Measurements from ENCODE around the gene DLGAP4. TPM values are rescaled to one million over a fixed set of nuclear protein-coding genes. Genes with fewer than 3 reads are reported as not detected.
A peak's percentile ranks its signal among the peaks of the same experiment; 100 is the strongest.

Gene DLGAP4
- total and polyA plus RNA-seq, 9 of the 15 experiments (the other 6 are each of a cell fraction or from before 2014, with no cell fraction given), result 0.31 to 34.1 (median 4.5) TPM

DNA sequence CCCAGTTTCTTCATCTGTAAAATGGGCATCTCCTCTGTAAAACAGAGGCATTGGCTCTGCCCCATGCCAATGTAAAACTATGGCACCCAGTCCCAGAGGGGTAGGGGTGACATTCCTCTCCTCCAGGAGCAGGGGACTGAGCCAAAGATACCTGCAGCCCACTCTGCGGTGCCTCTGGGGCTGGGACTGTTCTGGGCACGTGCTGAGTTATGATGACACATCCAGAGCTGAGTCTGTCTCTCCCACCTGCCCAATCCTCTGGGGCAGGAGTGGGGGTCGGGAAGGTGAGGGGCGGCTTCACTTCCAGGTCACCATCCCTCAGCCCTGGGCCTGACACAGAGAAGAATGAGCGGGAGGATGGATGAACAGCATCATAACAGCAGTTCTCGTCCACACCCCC, 40.0 kb upstream of the DLGAP4 start:
- Histone ChIP-seq H3K27ac (ENCODE audit: extremely low read depth, low read depth, low read length) (no peak overlapping the region), H3K27me3 (ENCODE audit: control insufficient read depth in 2 of 2, insufficient read depth in 2 of 2, low read length in 2 of 2) (peaks cover 41 to 75% of the 10 kb centered on the region in 2 experiments; a peak in 4 of 5 replicates), H3K9ac (ENCODE audit: insufficient read depth in 1 of 2, low read depth in 2 of 2, low read length in 2 of 2) (no peak overlapping the region), H3K4me3 (no peak overlapping the region), H3K4me2 (ENCODE audit: insufficient read depth, low read length) (no peak overlapping the region), H4K20me1 (replicated peaks; ENCODE audit: control insufficient read depth, insufficient read depth, low read length) (peaks cover 19% of the 10 kb centered on the region; the same call in 1 of the 2 replicates), H3K4me1 (replicated peaks in 1 of 2; ENCODE audit: control insufficient read depth in 2 of 2, insufficient read depth in 2 of 2, low read length in 2 of 2) (peaks cover 0 to 7% of the 10 kb centered on the region in 2 experiments; a peak in 2 of 5 replicates), H3K36me3 (ENCODE audit: control insufficient read depth, insufficient read depth, low read length) (no peaks in the 10 kb centered on the region), H2AFZ (ENCODE audit: low read depth, low read length) (no peak overlapping the region), H3K9me1 (ENCODE audit: control insufficient read depth, insufficient read depth, low read length) (no peaks in the 10 kb centered on the region), H3K9me3 (replicated peaks; ENCODE audit: control insufficient read depth, insufficient read depth, low read depth, low read length) (no peaks in the 10 kb centered on the region), H3K79me2 (ENCODE audit: control insufficient read depth, insufficient read depth, low read length) (no peaks in the 10 kb centered on the region)
- no TSS peak for BruUV-seq (replicated peaks)
- FAIRE-seq, result no peak
- 2% methylated on average over 6 of the region's 6 CpGs for WGBS (ENCODE audit: insufficient coverage, low coverage, missing lambda C conversion rate)
- ChIA-PET POLR2A (interaction anchor here (0.6 kb wide), 1 partner anchor 604 kb away, joined by 3 read pairs; no protein-coding TSS in a partner anchor), CTCF (ENCODE audit: low intra/inter-chr PET ratio) (no interaction called here)
- no peak for ATAC-seq
- in situ Hi-C loops (cut with MboI), result no loop called here
- intact Hi-C loops (cut with micrococcal nuclease), result no loop called here
- no peak for TF ChIP-seq KLF16 (IDR thresholded peaks at IDR 0.05)
- TF ChIP-seq ZBTB26 (CRISPR knock-in tag; IDR thresholded peaks at IDR 0.05), result no peak
- TF ChIP-seq, protein P1, sequence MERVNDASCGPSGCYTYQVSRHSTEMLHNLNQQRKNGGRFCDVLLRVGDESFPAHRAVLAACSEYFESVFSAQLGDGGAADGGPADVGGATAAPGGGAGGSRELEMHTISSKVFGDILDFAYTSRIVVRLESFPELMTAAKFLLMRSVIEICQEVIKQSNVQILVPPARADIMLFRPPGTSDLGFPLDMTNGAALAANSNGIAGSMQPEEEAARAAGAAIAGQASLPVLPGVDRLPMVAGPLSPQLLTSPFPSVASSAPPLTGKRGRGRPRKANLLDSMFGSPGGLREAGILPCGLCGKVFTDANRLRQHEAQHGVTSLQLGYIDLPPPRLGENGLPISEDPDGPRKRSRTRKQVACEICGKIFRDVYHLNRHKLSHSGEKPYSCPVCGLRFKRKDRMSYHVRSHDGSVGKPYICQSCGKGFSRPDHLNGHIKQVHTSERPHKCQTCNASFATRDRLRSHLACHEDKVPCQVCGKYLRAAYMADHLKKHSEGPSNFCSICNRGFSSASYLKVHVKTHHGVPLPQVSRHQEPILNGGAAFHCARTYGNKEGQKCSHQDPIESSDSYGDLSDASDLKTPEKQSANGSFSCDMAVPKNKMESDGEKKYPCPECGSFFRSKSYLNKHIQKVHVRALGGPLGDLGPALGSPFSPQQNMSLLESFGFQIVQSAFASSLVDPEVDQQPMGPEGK (CRISPR knock-in tag; IDR thresholded peaks at IDR 0.05; ENCODE audit: borderline replicate concordance), result no peak
- no peak for TF ChIP-seq BCL6 (CRISPR knock-in tag; IDR thresholded peaks at IDR 0.05)
- TF ChIP-seq RBM25 (IDR thresholded peaks at IDR 0.05; ENCODE audit: low read depth, low read length, severe bottlenecking), result peak; percentile 15
- TF ChIP-seq PCBP2 (IDR thresholded peaks at IDR 0.05; ENCODE audit: low read depth, low read length, poor library complexity, severe bottlenecking), result no peak
- no peak for TF ChIP-seq CUX1 (CRISPR knock-in tag; IDR thresholded peaks at IDR 0.05)
- no peak for DNase-seq (ENCODE audit: extremely low read depth in 1 of 4, low spot score in 3 of 4)

Measured in K562 (cell line).